Activated T-cell treated with anti-CD3 and anti-CD28 coated beads for 24 hours (primary cell): ENCODE data around the gene DDR1.
"Not testable (repeated sequence)": the region's sequence is repeated elsewhere in the genome, so short reads cannot be mapped to it uniquely, and the experiment has no call there.

Experiments used
- DNase-seq: peaks from one replicate; pipeline ENCODE4 v3.0.0-alpha.2; 2020; ENCODE audit warnings: low read depth

DDR1 gene

DNA sequence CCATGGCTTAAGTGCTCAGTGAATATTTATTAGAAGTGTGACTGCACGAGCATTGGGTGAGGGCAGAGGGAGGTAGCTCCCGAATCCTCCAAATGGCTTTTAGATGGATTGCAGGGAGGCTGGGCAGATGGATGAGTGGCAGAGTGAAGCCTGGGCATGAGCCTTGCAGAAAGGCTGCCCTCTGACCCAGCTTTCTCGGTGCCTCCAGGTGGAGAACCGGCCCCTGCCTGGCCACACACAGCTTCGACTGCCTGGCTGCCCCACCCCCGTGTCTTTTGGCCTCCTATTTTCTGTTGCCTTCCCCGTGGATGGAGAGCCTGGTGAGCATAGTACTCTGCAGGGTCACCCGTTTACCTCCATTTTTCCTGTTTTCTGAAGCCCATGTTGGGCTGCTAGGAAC is 33.2 kb downstream of the DDR1 start:
- DNase-seq, result no peak

DNA sequence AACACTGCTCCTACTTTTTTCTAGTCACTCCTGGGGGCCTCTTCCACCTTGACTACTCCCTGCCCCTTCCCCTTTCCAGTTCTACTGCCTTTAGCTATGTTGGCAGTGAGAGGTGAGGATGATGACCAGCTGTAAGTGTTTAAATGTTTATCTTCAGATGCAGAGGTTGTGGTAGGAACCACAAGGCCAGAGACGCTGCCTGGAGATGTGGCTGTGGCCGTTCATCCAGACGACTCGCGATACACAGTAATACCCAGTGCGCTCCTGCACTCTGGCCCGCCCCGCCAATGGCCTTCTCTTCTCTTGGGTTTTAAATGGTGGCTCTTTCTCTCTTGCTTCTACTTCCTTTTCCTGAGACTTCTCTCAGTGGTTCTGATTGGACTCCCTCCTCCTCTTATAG is 34.4 kb downstream of the DDR1 start:
- DNase-seq, result no peak

DNA sequence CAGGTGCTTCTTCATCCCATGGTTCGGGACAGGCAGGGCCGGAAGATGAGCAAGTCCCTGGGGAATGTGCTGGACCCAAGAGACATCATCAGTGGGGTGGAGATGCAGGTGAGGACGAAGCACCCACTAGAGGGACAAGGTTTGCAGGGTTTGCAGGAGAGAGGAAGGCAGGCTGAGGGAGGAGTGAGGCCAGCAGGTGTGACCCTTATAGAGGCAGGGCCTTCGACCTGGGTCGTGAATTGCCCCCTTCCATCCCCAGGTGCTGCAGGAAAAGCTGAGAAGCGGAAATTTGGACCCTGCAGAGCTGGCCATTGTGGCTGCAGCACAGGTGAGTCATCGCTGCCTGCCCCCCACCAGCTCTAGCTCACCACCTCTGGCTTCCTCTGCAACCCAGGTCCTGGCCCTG is 38.1 kb downstream of the DDR1 start:
- DNase-seq, result no peak

DNA sequence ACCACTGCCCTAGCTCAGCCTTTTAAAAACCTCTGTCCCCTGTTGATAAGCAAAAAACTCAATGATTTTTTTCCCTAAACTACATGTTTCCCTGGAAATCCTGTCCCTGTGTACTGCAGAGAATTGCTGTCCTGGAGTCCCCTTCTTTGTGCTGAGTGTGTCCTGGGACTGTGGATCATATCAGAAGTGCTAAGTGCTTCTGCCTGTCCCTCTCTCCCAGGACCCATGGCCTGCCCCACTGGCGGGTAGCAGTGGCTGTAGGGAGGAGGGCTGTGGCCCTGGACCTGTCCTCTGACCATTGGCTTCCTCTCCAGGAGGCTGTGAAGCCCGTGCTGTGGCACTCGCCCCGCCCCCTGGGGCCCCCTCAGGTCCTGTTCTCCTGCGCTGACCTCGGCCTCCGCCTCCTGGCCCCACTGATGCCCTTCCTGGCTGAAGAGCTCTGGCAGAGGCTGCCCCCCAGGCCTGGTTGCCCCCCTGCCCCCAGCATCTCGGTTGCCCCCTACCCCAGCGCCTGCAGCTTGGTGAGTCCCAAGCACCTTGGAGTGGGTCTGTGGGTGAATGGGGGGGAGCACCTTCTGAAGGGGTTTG is 39.8 kb downstream of the DDR1 start:
- not testable (repeated sequence) for DNase-seq

DNA sequence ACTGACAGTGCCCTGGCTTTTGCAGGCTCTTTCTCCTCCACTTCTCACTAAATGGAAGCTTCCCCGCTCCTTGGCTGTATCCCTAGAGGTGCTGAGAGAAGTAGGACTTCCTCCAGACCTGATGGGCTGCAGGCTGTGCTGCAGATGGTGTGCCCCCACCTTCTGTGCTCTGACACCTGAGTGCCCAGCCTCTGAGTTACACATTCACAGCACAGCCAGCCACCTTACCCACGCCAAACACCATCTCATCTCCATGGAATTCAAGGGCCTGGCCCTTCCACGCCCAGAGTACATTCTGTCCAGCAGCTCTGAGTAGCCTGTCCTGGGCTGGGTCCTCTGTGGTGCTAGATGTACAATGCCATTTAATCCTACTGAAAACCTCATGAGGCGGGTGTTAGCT is 42.3 kb downstream of the DDR1 start:
- DNase-seq, result no peak

DNA sequence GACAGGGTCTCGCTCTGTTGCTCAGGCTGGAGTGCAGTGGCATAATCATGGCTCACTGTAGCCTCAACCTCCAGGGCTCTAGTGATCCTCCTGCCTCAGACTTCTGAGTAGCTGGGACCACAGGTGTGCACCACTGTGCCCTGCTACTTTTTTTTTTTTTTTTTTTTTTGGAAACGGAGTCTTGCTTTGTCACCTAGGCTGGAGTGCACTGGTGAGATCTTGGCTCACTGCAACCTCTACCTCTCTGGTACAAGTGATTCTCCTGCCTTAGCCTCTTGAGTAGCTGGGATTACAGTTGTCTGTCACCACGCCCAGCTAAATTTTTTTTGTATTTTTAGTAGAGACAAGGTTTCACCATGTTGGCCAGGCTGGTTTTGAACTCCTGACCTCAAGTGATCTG is 42.8 kb downstream of the DDR1 start:
- DNase-seq, result not testable (repeated sequence)

DNA sequence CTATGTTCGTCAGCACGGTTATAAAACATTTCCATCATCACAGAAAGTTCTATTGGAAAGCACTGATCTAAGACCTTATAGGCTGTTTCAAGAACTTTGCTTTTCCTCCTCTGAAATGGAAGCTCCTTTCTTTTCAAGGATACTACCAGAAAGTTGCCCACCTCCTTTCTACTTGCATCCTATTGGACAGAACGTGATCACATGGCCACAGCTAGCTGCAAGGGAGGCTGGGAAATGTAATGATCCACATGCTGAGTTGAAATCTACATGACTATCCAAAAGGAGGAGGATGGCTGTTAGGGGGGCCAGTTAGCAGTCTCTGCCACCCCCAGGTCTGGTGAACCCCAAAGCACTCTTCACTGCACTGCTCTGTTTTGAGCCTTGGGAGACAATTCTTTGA is 44.4 kb downstream of the DDR1 start:
- no peak for DNase-seq

DNA sequence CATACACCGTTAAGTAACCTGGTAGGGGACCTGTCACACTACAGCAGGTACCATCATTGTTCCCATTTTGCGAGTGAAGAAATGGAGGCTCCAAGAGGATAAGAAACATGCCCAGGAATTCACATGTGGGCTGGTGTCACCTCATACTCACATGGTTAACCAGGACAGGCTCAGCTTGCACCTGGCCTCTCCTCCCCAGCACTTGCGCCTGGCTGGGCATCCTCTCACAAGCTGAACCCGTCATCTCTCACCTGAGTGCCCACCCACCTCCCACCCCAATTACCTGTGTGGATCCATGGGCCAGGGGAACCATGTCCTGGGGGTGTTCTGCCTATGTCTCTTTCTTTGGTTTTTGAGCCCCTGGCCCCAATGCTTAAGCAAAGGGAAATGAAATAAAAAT is 46.2 kb downstream of the DDR1 start:
- DNase-seq, result no peak

DNA sequence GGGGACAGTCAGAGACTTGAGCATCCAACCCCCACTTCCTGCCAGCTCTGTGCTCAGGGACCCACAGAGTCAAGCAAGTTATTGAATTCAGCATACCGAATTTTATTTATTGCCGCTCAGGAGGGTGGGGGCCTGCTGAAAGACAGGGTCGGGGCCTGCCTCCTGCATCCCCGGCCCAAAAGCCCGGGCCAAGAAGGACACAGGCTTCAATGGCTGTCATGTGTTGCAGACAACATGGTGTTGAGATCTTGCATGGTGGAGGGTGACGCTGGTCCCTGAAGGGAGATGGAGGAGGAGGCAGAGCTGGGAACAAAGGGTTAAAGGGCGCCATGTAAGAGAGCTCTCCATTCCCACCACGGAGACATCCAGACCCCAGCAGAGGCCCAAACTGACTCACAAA is 47.0 kb downstream of the DDR1 start:
- no peak for DNase-seq

DNA sequence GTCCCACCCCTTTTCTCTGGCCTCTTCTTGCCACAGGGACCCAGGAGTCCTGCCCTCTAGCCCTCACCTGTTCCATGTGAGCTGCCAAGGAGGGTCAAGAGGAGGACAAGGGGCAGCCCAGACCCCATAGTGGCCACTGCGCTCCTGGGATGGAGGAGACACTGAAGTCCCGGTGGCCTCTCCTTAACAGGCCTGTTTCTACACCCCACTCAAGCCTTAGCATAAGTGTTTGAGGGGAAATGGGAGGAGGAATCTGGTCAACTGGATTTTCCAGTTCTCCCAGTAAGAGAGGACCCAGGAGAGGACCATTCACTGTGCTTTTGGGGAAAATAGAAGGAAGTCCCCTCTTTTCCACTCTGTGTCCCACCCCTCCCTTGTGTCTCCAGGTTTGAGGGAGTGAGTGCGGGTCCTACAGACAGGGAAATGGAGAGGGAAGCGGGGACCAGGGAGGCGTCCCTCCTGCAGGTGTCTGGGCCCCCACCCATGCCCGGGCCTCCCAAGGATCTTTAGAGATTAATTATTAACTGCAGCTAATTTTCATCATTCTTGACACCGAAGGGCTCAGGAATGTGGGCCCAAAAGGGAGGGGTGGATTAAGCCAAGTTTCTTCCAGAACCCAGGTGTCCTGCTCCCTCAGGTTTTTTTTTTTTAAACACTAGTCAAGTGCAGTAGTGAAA is 47.8 kb downstream of the DDR1 start, which contains the start of gene SFTA2:
TSS of gene SFTA2 (minus strand) at position 202 of the 677 bp plus-strand sequence. CDS start at position 128, 74 bp downstream.
- DNase-seq, result no peak

DNA sequence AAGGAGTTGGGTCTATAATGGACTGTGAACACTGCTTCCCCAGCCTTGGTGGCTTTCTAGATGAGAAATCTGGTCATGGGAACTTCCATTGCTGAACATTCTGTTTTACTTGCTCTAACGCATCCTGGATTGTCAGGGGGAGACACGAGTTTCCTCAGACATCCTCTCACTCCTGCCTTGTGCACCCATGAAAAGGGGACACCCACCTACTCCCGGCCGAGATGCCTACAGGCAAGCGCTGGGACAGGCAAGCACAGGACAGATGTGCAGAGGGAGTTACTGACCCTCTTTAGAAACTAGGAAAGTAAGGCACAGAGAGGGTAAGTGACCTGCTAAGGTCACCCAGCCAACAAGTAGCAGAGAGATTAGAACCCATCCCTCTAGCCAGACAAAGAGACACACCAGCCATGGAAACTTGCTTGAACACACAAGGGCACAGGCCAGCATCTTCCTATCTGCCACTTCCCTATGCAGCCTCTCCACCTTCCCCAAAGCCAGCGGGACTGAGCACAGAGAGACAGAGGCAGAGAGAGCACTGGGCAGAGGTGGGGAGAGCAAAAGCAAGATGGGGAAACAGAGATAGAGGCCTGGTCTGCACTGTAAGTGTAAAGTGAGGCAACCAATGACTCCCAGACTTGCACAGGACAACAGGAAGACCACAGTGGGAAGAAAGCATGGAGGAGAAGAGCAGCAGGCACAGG is 48.5 kb downstream of the DDR1 start:
- no peak for DNase-seq

DNA sequence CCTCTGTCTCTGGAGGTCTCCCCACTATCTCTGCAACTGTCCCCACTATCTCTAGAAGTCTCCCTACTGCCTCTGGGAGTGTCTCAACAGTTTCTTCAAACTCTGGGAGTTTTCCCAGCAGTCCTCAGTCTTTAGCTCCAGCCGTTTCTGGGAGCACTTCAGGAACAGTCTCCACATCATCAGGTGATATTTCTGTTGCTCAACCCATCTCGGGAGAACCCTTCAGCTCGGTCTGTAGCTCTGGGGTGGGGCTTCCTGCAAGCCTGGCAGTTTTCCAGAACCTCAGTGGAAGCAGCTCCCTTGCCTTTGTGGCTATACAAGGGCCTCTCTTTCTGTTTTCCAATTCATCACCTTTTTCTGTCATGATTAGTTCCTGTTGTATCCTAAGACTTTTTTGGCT is 50.7 kb downstream of the DDR1 start:
- no peak for DNase-seq

DNA sequence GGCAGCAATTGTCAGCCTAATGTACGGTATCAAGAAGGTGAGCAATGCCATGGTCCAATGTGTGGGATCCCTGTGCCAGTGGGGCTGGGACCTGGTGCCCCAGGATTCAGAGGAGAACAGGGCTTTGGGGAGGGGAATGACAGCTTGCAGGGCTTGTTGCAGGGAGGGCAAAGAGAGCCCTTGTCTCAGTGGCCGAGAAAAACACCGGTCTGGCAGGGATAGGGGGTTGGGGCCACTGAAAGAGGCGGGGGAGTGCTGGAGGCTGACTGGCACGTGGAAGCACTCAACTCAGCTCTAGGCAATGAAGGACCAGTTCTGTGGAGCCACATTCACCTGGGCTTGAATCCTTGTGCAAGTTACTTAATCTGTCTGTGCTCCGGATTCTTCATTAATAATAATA is 52.9 kb downstream of the DDR1 start:
- no peak for DNase-seq

DNA sequence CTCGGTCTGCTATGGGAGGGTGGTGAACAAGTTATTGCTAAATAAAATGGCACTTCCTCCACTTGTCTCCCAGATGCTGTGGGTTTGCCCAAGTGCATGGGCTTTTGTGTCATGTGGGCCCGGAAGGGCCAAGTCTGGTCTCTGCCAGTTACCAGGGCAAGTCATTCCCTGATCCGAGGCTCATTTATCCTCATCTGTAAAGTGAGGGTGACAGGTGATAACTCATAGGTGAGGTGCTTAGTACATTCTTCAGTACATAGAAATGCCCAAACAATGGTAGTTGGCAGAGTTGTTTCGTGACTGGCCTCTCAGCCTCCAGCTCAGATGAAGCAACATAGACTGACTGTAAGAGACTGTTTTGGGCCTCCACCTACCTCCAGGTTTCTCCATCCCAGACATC is 54.4 kb downstream of the DDR1 start:
- no peak for DNase-seq

DNA sequence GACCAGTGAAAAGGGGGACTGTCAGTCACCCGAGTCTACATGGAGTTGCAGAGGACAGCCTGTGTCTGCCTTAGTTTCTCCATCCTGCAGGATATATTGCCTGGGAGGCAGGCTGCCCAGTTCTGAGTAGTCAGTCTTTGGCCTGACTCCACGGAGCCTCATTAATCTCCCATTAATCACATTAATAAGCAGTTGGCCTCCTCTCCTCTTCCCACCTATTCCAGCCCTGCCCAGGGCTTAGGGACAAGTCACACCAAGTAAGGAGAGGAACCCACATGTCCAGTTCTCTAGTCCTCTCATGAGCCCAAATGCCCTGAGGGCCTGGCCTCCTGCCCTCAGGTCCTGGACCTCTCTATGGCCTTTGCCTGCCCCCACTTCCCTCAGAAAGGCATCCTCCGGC is 55.2 kb downstream of the DDR1 start:
- no peak for DNase-seq

DNA sequence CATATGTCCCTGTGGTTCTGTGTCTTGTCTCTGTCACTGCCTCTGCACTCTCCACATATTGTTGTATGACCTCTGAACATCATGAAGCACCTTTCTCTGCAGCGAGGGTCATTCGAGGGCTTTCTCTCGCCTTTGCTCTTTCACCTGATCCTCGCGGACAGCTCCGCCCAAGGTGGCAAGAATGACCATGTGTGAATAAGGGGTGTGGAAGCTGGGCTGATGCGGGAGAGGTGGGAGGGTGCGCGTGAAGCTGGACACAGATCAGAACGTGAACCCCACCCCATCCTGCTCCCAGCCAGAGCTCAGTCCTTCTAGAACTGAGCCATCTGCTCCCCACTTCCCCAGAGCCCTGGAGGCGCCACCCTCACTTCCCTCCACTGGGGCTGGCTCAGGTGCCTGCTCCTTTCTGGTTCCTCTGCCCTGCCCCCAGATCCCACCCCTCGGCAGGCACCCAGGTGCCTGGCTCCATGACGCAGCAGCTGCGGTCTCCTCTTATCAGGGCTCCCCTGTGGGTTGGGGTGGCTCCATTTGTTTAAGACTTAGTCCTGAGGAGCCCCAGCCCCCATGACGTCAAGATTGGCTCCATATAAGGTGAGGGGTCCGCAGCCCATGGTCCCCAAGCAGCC is 56.2 kb downstream of the DDR1 start, which contains the start of gene MUCL3:
TSS of gene MUCL3 (plus strand) at position 613 of the 626 bp plus-strand sequence. CDS start 27 bp downstream, outside the sequence.
- DNase-seq, result no peak

DNA sequence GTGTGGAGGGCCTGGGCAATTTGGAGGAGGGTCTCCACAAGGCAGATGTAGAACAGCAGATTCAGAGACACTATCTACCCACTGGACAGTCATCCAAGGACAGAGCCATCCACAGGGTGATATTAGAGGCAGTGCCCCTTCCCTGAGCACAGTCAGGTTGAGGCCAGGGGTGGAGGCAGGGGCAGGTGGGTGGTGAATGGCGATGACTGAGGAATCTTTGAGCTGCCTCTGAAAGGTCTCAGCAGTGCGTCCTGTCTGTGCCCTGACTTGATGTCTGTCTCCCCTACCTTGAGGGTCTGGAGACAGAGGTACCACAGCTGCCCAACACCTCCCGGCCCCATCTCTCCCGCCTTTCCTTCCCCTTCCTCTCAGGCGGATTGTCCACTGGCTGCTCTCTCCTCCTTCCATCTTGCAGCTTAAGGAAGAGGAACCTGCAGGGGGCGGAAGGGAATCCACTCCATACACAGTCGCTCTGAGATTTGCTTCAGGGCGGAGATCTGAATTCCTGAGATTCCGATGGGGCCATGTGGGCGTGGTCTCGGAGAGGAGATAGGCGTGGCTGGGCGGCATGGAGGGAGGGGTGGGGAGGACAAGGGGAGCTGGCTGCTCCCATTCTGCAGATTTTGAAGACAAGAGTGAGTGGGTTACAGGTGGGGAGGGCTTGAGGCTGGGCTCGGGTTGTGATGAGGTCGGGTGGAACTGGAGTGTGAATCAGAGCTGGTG is 58.2 kb downstream of the DDR1 start:
- DNase-seq, result no peak

DNA sequence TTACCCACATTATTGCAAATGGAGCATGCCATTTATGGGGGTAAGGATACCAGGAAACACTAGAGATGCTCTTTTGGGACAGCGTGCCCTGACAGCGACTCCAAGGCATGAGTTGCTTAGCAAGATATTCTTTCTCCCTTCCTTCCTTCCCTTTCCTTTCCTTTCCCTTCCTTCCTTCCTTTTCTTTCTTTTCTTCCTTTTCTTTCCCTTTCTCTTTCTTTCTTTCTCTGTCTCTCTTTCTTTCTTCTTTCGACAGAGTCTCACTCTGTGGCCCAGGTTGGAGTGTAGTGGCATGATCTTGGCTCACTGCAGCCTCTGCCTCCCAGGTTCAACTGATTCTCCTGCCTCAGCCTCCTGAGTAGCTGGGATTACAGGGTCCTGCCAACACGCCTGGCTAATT is 59.7 kb downstream of the DDR1 start:
- no peak for DNase-seq

DNA sequence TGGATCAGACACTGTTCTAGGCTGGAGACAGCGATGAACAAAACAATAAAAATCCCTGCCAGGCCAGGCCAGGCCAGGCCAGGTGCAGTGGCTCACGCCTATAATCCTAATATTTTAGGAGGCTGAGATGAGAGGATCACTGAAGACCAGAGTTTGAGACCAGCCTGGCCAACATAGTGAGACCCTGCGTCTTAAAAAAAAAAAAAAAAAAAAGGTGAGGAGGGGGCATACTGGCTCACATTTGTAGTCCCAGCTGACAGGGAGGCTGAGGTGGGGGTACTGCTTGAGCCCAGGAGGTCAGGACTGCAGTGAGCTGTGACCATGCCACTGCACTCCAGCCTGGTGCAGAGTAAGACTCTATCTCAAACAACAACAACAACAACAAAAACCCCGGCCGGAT is 61.0 kb downstream of the DDR1 start:
- no peak for DNase-seq

DNA sequence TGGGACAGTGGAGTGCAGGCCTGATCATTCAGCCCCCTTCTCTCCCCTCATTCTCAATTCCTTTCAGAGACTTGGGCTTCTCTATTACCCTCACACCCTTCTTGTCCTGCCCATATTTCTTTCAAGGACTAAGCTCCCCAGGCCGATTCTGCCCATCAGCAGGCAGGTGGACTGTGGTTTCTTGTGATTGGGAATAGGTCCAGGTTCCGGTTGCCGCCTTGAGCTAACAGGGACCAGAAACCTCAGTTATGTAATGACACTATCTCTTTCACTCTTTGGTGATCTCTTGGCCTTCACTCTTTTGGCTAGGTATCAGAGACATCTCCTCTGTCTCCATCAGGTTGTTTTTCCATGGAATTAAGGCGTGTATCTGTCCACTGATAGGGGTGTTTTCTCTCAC is 62.9 kb downstream of the DDR1 start:
- DNase-seq, result no peak

DNA sequence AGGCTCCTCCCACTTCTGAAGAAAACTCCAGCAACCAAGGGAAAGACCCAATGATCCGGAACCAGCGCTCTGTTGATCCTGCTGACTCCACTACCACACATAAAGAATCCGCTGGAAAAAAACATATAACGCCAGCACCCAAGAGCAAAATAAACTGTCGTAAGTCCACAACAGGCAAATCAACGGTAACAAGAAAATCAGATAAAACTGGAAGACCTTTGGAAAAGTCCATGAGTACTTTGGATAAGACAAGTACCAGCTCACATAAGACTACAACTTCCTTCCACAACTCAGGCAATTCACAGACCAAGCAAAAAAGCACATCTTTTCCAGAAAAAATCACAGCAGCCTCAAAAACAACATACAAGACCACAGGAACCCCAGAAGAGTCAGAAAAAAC is 64.5 kb downstream of the DDR1 start:
- DNase-seq, result no peak
